AG10803 (cell line): ENCODE results near the gene SLC28A1.

Experiments used
- DNase-seq: peaks from one replicate; pipeline ENCODE4 v3.0.0; 2010; ENCODE audit warnings: low read depth
- H3K4me3 ChIP-seq: 2 replicates; pipeline ENCODE4 v1.5.1; 2011; ENCODE audit warnings: mild to moderate bottlenecking, low read length, control low read depth
- TF ChIP-seq, protein P1 (sequence below): conservative IDR thresholded peaks from 2 replicates; pipeline ENCODE4 v1.5.1; 2011; ENCODE audit warnings: mild to moderate bottlenecking, low read length, control low read depth, inconsistent platforms

Gene SLC28A1

DNA sequence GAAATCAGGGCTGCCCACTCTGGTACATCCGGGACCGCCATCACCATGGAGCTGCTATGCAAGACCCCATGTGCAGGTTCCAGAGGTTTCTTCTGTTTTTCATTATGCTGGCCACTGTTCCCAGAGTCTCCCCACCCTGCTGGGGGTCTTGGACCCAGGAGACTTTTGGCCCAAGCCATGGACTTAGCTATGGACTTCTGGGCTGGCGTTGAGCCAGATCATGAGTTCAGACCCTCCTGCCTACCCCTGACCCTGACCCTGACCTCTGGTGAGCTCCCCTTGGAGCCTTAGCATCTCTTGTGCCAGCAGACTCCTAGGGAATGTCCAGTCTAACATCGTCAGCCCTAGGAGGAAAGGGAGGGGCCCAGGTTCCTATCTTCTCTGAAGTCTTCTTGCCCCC is 25.3 kb downstream of the SLC28A1 start:
- H3K4me3 ChIP-seq, result no peak overlapping the region
- TF ChIP-seq, protein P1, sequence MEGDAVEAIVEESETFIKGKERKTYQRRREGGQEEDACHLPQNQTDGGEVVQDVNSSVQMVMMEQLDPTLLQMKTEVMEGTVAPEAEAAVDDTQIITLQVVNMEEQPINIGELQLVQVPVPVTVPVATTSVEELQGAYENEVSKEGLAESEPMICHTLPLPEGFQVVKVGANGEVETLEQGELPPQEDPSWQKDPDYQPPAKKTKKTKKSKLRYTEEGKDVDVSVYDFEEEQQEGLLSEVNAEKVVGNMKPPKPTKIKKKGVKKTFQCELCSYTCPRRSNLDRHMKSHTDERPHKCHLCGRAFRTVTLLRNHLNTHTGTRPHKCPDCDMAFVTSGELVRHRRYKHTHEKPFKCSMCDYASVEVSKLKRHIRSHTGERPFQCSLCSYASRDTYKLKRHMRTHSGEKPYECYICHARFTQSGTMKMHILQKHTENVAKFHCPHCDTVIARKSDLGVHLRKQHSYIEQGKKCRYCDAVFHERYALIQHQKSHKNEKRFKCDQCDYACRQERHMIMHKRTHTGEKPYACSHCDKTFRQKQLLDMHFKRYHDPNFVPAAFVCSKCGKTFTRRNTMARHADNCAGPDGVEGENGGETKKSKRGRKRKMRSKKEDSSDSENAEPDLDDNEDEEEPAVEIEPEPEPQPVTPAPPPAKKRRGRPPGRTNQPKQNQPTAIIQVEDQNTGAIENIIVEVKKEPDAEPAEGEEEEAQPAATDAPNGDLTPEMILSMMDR, result no peak
- DNase-seq, result no peak

DNA sequence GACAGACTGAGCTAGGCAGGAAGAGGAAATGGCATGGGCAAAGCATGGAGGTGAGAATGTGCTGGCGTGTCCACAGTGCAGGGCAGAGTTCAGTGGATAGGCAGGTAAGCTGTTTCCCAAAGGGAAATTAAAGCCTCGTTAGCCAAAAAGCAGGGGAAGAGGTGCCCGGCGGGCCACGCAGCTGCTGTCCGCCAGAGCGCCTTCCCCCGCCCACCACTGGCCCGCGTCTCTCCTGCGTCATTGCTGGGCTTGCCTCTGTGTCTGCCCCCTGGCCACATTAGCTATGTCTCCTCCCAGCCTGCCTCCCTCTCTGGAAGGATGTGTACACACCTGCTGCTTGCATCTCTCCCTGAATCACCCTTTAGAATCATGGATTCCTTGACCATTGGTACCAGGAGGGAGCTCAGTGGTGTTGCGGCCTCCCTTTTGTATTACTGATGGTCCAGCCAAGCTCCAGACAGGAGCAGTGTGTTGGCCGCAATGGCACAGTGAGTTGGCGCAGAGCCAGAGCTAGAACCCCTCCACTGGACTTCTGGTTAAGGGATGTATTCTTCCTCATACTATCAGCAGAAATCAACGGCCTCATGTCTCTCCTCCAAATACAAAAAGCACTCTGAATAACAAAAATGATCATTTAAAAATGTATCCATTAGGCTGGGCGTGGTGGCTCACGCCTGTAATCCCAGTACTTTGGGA is 26.6 kb downstream of the SLC28A1 start:
- TF ChIP-seq, protein P1, result no peak
- H3K4me3 ChIP-seq, result no peak overlapping the region
- no peak for DNase-seq

DNA sequence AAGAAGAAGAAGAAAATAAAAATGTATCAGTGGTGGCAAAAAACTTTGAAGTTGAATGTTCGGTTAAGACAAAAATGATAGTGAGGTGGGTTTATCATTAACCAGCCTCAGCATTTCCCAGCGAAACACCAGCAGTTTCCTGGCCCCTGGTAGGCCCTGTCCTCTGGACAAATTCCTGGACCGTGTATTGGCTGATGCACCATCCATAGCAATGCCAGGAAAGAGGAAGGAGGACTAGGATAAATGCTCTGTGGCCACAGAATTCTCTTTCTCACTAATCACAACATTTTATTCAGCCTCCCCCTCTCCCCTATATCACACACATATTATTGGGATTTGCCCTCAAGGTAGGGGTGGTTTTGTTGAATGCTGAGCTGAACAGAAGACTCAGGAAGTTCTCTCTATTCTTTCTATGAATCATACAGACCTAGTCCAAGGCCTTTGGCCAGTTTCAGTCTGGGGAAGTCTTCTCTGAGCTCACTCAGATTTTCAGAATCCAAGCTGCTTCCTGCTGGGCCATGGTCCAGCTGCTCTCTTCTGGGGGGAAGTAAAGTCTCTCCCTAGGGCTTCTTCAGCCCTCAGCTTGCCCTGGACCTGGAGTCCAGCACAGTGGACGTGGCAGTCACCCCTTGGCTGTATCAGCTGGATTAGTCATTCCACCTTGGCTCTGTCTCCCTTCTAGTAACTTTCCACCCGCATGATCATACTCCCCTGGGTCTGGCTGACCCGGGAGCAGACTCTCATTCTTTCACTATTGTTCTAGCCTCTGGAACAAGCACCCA is 27.6 kb downstream of the SLC28A1 start:
- no peak overlapping the region for H3K4me3 ChIP-seq
- TF ChIP-seq, protein P1, result no peak
- peak; percentile 99 for DNase-seq

DNA sequence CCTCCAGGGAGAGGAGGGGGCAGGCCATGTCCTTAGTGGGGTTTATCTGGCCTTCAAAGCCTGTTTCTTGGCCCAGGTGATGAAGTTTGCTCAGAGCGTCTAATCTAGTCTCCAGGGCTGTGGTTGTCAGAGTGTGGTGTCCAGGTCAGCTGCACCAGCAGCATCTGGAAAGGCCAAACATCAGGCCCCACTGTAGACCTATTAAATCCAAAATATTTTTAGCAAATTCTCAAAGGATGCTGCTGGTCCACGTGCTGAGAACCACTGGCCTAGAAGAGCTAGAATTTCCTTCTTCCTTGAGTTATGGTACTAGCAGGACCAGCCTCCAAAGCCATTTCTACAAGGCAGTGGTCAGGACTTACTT is 28.9 kb downstream of the SLC28A1 start:
- DNase-seq, result no peak
- TF ChIP-seq, protein P1, result no peak
- H3K4me3 ChIP-seq, result no peak overlapping the region

DNA sequence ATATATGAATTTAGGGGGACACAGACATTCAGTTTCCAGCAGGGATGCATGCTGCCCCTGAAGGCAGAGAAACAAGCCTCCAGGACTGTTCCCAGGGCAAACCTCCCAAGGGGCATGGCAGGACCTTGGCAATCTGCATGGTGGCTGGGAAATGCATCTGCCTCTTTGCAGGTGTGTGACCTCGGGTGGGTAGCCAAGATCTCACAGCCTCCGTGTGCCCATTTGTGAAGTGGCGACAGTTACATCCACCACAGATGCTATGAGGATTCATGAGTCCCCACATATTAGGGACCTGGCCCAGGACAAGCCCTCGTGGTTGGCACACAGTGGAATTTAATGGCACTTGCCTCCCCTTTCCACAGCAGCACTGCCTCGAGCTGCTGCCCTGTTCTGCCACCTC is 29.9 kb downstream of the SLC28A1 start:
- TF ChIP-seq, protein P1, result no peak
- DNase-seq, result no peak
- H3K4me3 ChIP-seq, result no peak overlapping the region

DNA sequence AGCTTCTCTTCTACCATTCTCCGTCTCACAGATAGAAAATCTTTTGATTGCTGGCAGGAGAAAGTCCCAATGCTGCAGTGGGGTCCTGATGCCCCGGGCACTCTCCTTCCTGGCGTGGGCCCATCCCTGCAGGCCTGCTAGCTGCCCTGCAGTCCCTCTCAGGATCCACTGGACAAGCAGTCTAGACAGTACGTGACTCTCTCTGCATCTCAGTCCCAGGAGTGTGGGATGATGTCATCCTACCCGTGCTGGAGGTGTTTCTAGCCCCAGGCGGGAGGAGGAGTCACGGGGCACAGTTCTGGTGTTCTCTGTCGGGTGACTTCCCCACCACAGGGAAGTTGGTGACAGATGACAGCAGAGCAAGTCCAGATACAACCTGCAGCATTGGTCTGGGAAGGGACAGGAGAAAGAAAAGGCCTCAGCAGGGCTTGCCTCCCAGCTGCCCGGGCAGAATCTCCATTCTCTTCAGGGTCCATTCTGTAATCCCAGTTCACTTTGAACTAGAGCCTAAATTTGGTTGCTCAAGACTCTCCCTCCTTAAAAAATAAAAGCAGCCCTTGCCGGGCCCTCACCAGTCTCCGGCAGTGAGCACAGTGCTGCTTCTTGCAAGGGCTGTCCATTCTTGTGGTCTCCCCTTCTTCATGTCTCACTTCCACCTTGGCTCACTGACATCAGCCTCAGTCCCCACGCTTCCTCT is 30.6 kb downstream of the SLC28A1 start:
- no peak overlapping the region for H3K4me3 ChIP-seq
- peak; percentile 85 for DNase-seq

More for the DNA sequence above, 30.6 kb downstream of the SLC28A1 start:
- TF ChIP-seq, protein P1, result no peak
